Measurements from ENCODE around the gene WDPCP.

DNA sequence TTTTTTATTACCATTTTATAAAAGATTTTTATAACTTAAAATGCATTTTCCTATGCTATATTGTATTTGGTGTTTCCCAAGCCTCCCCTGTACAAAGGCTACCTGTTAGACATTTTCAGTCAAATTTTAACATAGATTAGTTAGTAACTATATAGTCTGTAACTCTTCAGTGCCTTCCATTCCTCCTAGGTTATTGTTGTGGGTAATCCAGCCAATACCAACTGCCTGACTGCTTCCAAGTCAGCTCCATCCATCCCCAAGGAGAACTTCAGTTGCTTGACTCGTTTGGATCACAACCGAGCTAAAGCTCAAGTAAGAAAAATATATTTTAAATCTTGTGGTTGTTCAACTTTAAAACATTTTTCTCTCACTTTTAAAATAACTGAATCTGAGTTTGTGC is 10.7 kb upstream of the WDPCP start:
- TF ChIP-seq, protein P1, sequence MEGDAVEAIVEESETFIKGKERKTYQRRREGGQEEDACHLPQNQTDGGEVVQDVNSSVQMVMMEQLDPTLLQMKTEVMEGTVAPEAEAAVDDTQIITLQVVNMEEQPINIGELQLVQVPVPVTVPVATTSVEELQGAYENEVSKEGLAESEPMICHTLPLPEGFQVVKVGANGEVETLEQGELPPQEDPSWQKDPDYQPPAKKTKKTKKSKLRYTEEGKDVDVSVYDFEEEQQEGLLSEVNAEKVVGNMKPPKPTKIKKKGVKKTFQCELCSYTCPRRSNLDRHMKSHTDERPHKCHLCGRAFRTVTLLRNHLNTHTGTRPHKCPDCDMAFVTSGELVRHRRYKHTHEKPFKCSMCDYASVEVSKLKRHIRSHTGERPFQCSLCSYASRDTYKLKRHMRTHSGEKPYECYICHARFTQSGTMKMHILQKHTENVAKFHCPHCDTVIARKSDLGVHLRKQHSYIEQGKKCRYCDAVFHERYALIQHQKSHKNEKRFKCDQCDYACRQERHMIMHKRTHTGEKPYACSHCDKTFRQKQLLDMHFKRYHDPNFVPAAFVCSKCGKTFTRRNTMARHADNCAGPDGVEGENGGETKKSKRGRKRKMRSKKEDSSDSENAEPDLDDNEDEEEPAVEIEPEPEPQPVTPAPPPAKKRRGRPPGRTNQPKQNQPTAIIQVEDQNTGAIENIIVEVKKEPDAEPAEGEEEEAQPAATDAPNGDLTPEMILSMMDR (IDR thresholded peaks at IDR 0.05): no peak
- TF ChIP-seq POLR2A (IDR thresholded peaks at IDR 0.05): no peak
